Vagina (tissue), 2 donors: ENCODE measurements around the gene FAM25A.

Experiments
- POLR2AphosphoS5 ChIP-seq, 2 donors: sonication (generic); formaldehyde crosslinking; IDR thresholded peaks; one replicate each; pipeline ENCODE4 v1.9.0; 2017; ENCODE audit warnings: antibody characterized with exemption in 2 of 2, mild to moderate bottlenecking in 2 of 2, low read depth in 1 of 2; ENCODE audit not compliant: insufficient read depth in 1 of 2
- TF ChIP-seq, protein P1 (sequence below), 3 experiments: fragments of 450-650 bp in 2 of 3; fragments of 200-600 bp in 1 of 3; sonication (generic) in 1 of 3; IDR thresholded peaks; one replicate each; pipeline ENCODE4 v1.5.1; 2017 to 2019; ENCODE audit warnings: antibody characterized with exemption in 3 of 3, mild to moderate bottlenecking in 2 of 3, moderate library complexity in 2 of 3

DNA sequence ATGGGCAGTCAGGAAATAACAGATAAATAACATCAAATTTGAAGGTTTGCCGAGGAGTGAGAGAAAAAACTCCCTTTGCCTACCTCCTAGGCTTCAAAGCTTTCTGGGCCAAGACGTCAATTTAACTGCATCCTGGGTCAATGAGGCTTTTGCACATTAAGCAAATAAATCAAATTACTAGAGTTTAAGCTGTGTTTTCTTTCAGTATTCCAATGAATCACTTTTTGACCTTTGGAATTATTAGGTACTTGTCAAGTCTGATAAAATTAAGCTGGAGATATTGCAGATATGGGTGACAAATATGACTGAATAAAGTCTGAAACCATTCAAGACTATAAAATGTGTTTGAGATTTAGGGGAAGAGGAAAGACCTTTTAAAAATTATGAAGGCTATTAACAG is 52.4 kb downstream of the FAM25A start:
- TF ChIP-seq, protein P1, sequence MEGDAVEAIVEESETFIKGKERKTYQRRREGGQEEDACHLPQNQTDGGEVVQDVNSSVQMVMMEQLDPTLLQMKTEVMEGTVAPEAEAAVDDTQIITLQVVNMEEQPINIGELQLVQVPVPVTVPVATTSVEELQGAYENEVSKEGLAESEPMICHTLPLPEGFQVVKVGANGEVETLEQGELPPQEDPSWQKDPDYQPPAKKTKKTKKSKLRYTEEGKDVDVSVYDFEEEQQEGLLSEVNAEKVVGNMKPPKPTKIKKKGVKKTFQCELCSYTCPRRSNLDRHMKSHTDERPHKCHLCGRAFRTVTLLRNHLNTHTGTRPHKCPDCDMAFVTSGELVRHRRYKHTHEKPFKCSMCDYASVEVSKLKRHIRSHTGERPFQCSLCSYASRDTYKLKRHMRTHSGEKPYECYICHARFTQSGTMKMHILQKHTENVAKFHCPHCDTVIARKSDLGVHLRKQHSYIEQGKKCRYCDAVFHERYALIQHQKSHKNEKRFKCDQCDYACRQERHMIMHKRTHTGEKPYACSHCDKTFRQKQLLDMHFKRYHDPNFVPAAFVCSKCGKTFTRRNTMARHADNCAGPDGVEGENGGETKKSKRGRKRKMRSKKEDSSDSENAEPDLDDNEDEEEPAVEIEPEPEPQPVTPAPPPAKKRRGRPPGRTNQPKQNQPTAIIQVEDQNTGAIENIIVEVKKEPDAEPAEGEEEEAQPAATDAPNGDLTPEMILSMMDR (IDR thresholded peaks at IDR 0.05), result no peak
- no peak for TF ChIP-seq POLR2AphosphoS5 (IDR thresholded peaks at IDR 0.05; ENCODE audit: insufficient read depth in 1 of 2, low read depth in 1 of 2)
